ENCODE results near the gene ABCA2.

ABCA2 gene

GRCh38 chr9:137027369-137028262 is at the start of gene ABCA2:
TSS of gene ABCA2 (minus strand) at chr9:137028237. CDS start at chr9:137028140, 97 bp downstream.
- TF ChIP-seq ELF4 (IDR thresholded peaks at IDR 0.05), result no peak
- TF ChIP-seq, protein P1, sequence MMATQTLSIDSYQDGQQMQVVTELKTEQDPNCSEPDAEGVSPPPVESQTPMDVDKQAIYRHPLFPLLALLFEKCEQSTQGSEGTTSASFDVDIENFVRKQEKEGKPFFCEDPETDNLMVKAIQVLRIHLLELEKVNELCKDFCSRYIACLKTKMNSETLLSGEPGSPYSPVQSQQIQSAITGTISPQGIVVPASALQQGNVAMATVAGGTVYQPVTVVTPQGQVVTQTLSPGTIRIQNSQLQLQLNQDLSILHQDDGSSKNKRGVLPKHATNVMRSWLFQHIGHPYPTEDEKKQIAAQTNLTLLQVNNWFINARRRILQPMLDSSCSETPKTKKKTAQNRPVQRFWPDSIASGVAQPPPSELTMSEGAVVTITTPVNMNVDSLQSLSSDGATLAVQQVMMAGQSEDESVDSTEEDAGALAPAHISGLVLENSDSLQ (IDR thresholded peaks at IDR 0.05), result no peak
- TF ChIP-seq HDGF (IDR thresholded peaks at IDR 0.05; ENCODE audit: borderline replicate concordance), result no peak
- no peak for TF ChIP-seq L3MBTL2 (conservative IDR thresholded peaks at IDR 0.05)
- TF ChIP-seq LEF1 (IDR thresholded peaks at IDR 0.05; ENCODE audit: borderline replicate concordance), result no peak
- no peak for TF ChIP-seq SP1 (IDR thresholded peaks at IDR 0.05)
- no peak for TF ChIP-seq CTBP1 (IDR thresholded peaks at IDR 0.05; ENCODE audit: borderline replicate concordance)
- no peak for TF ChIP-seq FOXK2 (IDR thresholded peaks at IDR 0.05)
- no peak for TF ChIP-seq SUZ12 (IDR thresholded peaks at IDR 0.05)
- no peak for TF ChIP-seq FOXM1 (IDR thresholded peaks at IDR 0.05; ENCODE audit: borderline replicate concordance)
- no peak for TF ChIP-seq TARDBP (IDR thresholded peaks at IDR 0.05)
- TF ChIP-seq FOXA1 (IDR thresholded peaks at IDR 0.05), result no peak
- TF ChIP-seq NFRKB (IDR thresholded peaks at IDR 0.05), result no peak
- no peak for TF ChIP-seq BHLHE40 (IDR thresholded peaks at IDR 0.05; ENCODE audit: borderline replicate concordance)
- no peak for TF ChIP-seq ZNF384 (IDR thresholded peaks at IDR 0.05)
- no peak for TF ChIP-seq ARNT (IDR thresholded peaks at IDR 0.05)
- peak; percentile 33 for DNase-seq (ENCODE audit: extremely low spot score)
- ChIA-PET CTCF (interaction anchor here (1.7 to 2.7 kb wide), 5 partner anchors 35 to 186 kb away, joined by 4 to 23 read pairs (median 11); partner anchors contain the start of genes AJM1, PAXX and SAPCD2), POLR2A (interaction anchor here (1.1 to 1.7 kb wide), 3 partner anchors 35 to 237 kb away, joined by 3 to 8 read pairs (median 4); partner anchors contain the start of gene TMEM141)

- ChIA-PET POLR2A (interaction anchor here (2.5 kb wide), 1 partner anchor 9 kb away, joined by 15 read pairs; the partner anchor contains the start of gene MAN1B1), CTCF (interaction anchor here (1.0 to 1.7 kb wide), 4 partner anchors 9 to 31 kb away, joined by 3 to 7 read pairs (median 6); partner anchors contain the start of gene NPDC1)
- no peak for TF ChIP-seq CTBP1 (IDR thresholded peaks at IDR 0.05; ENCODE audit: borderline replicate concordance)
- peak; percentile 29; the same call in 1 of the 2 replicates for TF ChIP-seq FOXM1 (IDR thresholded peaks at IDR 0.05; ENCODE audit: borderline replicate concordance)
- peak; percentile 64 for DNase-seq (ENCODE audit: extremely low spot score)
These were observed 49.1 kb upstream of the ABCA2 start, which contains the start of gene UAP1L1 for GRCh38 chr9:137077010-137077747. TSS of gene UAP1L1 (plus strand) at chr9:137077517. CDS start at chr9:137077533, 16 bp downstream.

DNA sequence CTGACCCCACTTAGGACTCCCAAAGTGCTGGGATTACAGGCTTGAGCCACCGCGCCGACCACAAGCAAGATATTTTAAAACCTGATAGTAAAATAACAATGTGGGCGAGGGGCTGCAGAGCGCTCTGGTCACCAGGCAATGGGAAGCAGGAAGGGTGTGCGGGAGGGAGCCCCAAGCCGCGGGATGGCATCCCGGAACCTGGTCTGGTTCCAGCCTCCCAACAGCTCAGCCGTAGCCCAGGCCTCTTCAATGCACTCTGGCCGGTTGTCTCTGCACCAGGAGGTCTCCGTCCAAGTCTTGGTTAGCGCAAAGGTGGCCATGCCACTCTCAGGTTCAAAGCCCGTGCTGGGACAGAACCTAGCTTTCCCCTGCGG is 48.6 kb upstream of the ABCA2 start:
- TF ChIP-seq SP1 (IDR thresholded peaks at IDR 0.05), result no peak
- ChIA-PET CTCF (interaction anchor here (1.0 to 1.7 kb wide), 3 partner anchors 9 to 30 kb away, joined by 5 to 7 read pairs (median 6); partner anchors contain the start of gene NPDC1), POLR2A (interaction anchor here (2.5 kb wide), 1 partner anchor 10 kb away, joined by 15 read pairs; the partner anchor contains the start of gene MAN1B1)
- no peak for DNase-seq (ENCODE audit: extremely low spot score)

GRCh38 chr9:137075275-137075775 is 47.3 kb upstream of the ABCA2 start:
- DNase-seq (ENCODE audit: extremely low spot score), result no peak
- ChIA-PET POLR2A (interaction anchor here (1.5 to 2.5 kb wide), 2 partner anchors 11 to 54 kb away, joined by 3 to 15 read pairs; partner anchors contain the start of gene MAN1B1), CTCF (no interaction called here)
- TF ChIP-seq FOXK2 (IDR thresholded peaks at IDR 0.05) (no peak), ELF4 (IDR thresholded peaks at IDR 0.05) (no peak), NFRKB (IDR thresholded peaks at IDR 0.05) (no peak), FOXA1 (IDR thresholded peaks at IDR 0.05) (no peak), BHLHE40 (IDR thresholded peaks at IDR 0.05; ENCODE audit: borderline replicate concordance) (no peak), L3MBTL2 (conservative IDR thresholded peaks at IDR 0.05) (no peak), HDGF (IDR thresholded peaks at IDR 0.05; ENCODE audit: borderline replicate concordance) (no peak), SUZ12 (IDR thresholded peaks at IDR 0.05) (no peak), CTBP1 (IDR thresholded peaks at IDR 0.05; ENCODE audit: borderline replicate concordance) (no peak), SP1 (IDR thresholded peaks at IDR 0.05) (no peak), LEF1 (IDR thresholded peaks at IDR 0.05; ENCODE audit: borderline replicate concordance) (no peak), TARDBP (IDR thresholded peaks at IDR 0.05) (no peak), FOXM1 (IDR thresholded peaks at IDR 0.05; ENCODE audit: borderline replicate concordance) (no peak), ZNF384 (IDR thresholded peaks at IDR 0.05) (no peak), ARNT (IDR thresholded peaks at IDR 0.05) (no peak)
- TF ChIP-seq, protein P1 (IDR thresholded peaks at IDR 0.05), result no peak

DNA sequence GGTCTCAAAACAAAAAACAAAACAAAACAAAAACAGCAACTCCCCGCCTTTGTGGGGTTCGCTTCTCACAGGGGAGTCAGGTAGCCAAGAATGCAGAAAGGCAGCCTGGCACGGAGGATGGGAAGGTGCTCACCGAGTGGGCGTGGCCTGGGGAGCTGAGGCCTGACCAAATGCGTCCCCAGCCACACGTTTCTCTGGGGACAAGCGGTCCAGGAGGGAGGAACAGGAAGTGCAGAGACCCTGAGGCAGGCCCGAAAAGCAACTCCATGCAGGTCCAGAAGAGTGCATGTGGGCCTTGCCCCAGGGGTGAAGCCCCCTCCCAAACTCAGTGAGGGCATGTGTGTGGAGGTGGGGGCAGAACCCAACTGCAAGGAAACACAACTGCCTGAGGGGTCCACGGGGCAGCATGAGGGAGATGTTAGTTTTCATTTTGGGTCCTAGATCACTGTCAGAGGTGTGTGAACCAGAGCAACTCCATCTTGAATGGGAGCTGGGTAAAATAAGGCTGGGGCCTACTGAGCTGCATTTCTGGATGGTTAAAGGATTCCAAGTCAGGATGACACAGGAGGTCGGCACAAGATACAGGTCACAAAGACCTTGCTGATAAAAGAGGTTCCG is 46.7 kb upstream of the ABCA2 start:
- TF ChIP-seq FOXA1 (IDR thresholded peaks at IDR 0.05), result no peak
- no peak for TF ChIP-seq SUZ12 (IDR thresholded peaks at IDR 0.05)
- no peak for TF ChIP-seq FOXM1 (IDR thresholded peaks at IDR 0.05; ENCODE audit: borderline replicate concordance)
- no peak for TF ChIP-seq ELF4 (IDR thresholded peaks at IDR 0.05)
- no peak for TF ChIP-seq ARNT (IDR thresholded peaks at IDR 0.05)
- no peak for TF ChIP-seq HDGF (IDR thresholded peaks at IDR 0.05; ENCODE audit: borderline replicate concordance)
- no peak for TF ChIP-seq NFRKB (IDR thresholded peaks at IDR 0.05)
- no peak for TF ChIP-seq LEF1 (IDR thresholded peaks at IDR 0.05; ENCODE audit: borderline replicate concordance)
- TF ChIP-seq, protein P1 (IDR thresholded peaks at IDR 0.05), result no peak
- TF ChIP-seq L3MBTL2 (conservative IDR thresholded peaks at IDR 0.05), result no peak
- no peak for TF ChIP-seq SP1 (IDR thresholded peaks at IDR 0.05)
- no peak for TF ChIP-seq CTBP1 (IDR thresholded peaks at IDR 0.05; ENCODE audit: borderline replicate concordance)
- TF ChIP-seq FOXK2 (IDR thresholded peaks at IDR 0.05), result no peak
- no peak for TF ChIP-seq ZNF384 (IDR thresholded peaks at IDR 0.05)
- no peak for TF ChIP-seq BHLHE40 (IDR thresholded peaks at IDR 0.05; ENCODE audit: borderline replicate concordance)
- no peak for DNase-seq (ENCODE audit: extremely low spot score)
- POLR2A ChIA-PET, result interaction anchor here (1.5 kb wide), 1 partner anchor 55 kb away, joined by 3 read pairs; no protein-coding TSS in a partner anchor
- CTCF ChIA-PET, result no interaction called here
